Measurements from ENCODE around the gene CYB5D1.
A peak's percentile ranks its signal among the peaks of the same experiment; 100 is the strongest.
"Not testable (repeated sequence)": the region's sequence is repeated elsewhere in the genome, so short reads cannot be mapped to it uniquely, and the experiment has no call there.

Gene CYB5D1

DNA sequence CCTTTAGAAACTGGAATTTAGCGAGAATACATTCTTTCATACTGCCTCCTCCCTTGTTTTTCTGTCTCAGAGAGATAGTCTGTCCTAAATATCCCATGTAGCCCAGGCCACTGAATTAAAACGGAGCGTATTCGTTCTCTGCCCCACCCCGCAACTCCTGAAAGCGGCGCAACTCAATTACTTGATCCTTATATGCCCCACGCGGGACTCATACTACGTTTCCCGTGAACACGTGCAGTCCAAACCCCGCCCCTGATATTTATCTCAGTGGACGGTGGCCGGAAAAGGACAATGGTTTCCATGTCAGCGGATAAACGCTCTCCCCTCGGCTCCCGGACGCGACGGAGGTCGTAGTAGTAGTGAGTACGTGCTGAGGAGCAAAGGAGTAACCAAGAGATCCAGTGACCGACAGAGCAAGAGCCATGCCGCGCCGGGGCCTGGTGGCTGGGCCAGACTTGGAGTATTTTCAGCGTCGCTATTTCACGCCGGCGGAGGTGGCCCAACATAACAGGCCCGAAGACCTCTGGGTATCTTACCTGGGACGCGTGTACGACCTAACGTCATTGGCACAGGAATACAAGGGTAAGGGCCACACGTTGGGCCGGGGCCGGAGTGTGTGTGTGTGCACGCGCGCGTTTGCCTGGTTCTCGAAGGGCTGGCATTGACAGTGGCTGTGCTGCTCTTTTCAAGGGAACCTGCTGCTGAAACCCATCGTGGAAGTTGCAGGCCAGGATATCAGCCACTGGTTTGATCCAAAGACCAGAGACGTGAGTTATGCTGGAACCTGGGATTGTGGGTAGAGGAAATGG lies at the start of gene CYB5D1:
Gene CYB5D1, plus strand, starts transcription at position 291 of the 809 bp plus-strand sequence. Its CDS starts 132 bp downstream, at position 423.
- peak; percentile 67 for DNase-seq (ENCODE audit: low read depth, low spot score)

DNA sequence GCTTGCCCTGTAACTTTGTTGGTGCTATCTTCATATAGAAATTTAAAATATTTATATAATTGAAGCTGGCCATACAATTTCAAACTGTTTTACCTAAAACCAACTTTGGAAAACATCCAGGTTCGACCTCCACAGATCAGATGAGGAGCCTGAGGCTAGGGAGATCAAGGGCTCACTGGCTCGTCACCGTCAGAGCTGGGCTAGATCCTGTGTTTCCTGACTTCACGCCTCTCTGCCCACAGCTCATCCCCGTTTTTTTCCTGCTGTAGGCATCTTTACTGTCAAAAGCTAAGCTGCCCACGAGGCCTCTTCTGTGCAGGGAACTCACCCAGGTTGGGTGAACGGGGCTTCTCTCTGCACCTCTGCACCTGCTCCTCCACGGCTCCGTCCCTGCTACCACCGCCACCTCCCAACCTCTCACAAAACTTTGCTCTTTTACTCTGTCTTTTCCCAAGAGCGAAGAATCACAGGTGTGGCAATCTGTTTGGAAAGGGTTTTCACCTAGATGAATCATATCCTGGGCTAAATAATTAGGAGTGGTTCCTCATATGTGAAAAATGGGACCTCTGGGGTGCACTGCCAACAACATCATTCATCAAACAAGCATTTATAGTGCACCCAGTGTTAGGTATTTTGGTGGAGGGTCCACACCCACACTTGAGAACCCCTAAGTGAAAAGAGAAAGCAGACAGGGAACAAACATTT lies 48.6 kb upstream of the CYB5D1 start:
- no peak for DNase-seq (ENCODE audit: low read depth, low spot score)

DNA sequence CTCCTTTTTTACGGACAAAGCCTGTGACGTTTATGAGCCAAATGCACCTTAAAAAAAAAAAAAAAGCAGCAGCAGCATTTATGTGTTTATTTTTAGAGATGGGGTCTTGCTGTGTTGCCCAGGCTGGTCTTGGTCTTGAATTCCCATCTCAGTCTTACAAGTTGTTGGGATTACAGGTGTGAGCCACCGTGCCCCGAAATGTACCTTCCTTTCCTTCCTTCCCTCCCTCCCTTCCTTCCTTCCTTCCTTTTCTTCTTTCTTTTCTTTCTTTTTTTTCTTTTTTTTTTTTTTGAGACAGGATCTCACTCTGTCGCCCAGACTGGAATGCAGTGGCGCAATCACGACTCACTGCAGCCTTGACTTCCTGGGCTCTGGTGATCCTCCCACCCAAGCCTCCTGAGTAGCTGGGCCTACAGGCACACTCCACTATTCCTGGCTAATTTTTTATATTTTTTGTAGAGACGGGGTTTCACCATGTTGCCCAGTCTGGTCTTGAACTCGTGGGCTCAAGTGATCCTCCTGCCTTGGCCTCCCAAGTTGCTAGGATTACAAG lies 47.9 kb upstream of the CYB5D1 start:
- not testable (repeated sequence) for DNase-seq (ENCODE audit: low read depth, low spot score)

DNA sequence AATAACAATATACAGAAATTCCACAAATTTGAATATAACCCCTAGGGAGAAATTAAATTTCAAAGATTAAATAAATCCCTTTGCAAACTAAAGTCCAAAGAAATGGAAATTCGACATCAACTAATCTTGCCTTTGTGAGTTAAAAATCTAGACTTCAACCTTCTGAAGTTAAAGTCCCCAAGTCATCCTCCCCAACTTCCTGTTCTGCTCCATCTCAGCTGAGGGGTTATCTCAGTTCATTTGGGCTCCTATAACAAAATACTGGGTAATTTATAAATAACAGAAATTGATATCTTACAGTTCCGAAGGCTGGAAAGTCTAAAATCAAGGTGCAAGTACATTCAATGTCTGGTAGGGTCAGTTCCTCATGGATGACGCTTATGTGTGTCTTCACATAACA lies 46.6 kb upstream of the CYB5D1 start:
- DNase-seq (ENCODE audit: low read depth, low spot score): no peak

- no peak for DNase-seq (ENCODE audit: low read depth, low spot score)
Measured at GRCh38 chr17:7814969-7815368, 42.8 kb upstream of the CYB5D1 start.

DNA sequence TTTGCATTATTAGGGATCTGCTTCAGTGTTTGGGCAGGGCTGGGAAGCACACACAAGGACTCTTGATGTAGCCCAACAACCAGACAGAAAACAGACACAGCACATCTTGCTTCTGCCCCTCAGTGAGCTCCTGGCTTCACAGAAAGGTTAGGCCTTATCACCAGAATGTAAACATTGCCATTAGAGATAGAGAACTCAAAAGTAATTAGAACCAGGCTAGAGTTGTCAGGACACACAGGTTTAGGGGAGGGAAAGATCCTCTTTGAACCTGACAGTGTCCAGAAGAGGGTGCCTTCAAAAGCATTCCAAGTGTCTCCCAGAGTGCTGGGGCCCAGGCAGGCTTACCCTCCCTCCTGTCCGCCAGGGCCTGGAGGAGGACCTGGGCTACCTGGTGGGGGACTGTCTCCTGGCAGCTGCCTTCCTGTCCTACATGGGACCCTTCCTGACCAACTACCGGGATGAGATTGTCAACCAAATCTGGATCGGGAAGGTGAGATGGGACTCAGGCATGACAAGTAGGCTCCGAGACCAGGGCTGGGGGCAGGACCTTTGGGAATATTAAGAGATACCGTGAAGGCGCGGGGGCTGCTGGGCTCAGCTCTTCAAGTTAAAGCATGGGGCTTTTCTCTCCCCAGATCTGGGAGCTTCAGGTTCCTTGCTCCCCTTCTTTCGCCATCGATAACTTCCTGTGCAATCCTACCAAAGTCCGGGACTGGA lies 40.7 kb upstream of the CYB5D1 start:
- no peak for DNase-seq (ENCODE audit: low read depth, low spot score)

GRCh38 chr17:7817643-7817964 lies 40.2 kb upstream of the CYB5D1 start:
- DNase-seq (ENCODE audit: low read depth, low spot score): no peak

DNA sequence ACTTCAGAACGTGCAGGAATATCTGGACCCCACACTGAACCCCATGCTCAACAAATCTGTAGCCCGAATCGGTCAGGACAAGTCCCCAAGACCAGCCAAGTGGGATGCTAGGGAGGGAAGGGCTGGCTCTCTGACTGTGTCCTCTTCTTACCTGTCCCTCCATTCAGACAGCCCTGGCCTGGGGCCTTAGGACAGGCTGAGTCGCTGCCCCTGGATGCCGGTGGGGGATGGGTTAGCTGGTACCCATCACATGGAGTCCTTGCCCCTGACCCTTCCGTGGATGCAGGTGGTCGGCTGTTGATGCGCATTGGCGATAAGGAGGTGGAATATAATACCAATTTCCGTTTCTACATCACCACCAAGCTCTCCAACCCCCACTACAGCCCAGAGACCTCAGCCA lies 39.8 kb upstream of the CYB5D1 start:
- no peak for DNase-seq (ENCODE audit: low read depth, low spot score)

GRCh38 chr17:7818746-7819645 lies 38.8 kb upstream of the CYB5D1 start:
- no peak for DNase-seq (ENCODE audit: low read depth, low spot score)

DNA sequence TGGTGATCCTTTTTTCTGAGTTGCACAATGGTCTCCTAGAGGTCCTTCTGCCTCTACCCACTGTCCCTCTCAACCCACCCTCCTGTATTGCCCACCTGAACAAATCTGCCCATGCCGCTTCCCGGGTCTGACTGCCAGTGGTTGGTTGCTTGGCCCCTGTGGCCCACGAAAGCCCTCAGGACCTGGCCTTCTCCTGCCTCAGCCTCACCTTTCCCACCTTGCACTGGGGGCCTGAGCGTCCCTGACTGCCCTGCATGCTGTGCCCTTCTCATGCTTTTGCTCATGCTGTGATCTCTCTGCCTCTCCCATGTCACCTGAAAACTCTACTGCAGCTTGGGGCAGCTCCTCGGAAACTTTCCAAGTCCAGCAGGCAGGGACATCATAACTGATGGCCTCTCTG lies 37.6 kb upstream of the CYB5D1 start:
- DNase-seq (ENCODE audit: low read depth, low spot score): no peak

GRCh38 chr17:7822126-7822525 lies 35.7 kb upstream of the CYB5D1 start:
- no peak for DNase-seq (ENCODE audit: low read depth, low spot score)

- no peak for DNase-seq (ENCODE audit: low read depth, low spot score)
Measured at GRCh38 chr17:7823581-7824001, 34.2 kb upstream of the CYB5D1 start.

GRCh38 chr17:7824021-7824924 lies 33.5 kb upstream of the CYB5D1 start:
- no peak for DNase-seq (ENCODE audit: low read depth, low spot score)

- DNase-seq (ENCODE audit: low read depth, low spot score): no peak
Measured at GRCh38 chr17:7825206-7825990, 32.4 kb upstream of the CYB5D1 start.

DNA sequence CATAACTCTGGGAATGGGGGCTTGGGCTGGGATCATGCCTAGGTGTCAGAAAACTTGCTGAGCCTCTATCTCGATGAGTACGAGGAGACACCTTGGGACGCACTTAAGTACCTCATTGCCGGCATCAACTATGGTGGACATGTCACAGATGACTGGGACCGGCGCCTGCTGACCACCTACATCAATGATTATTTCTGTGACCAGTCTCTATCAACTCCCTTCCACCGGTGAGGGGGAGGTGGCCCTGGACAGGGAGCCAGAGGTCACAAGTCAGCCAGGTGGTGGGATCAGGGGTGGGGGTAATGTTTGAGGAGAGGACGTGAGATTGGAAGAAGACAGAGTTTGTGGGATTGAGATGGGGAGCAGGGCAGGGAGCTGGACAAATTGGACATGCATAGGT lies 27.2 kb upstream of the CYB5D1 start:
- no peak for DNase-seq (ENCODE audit: low read depth, low spot score)

DNA sequence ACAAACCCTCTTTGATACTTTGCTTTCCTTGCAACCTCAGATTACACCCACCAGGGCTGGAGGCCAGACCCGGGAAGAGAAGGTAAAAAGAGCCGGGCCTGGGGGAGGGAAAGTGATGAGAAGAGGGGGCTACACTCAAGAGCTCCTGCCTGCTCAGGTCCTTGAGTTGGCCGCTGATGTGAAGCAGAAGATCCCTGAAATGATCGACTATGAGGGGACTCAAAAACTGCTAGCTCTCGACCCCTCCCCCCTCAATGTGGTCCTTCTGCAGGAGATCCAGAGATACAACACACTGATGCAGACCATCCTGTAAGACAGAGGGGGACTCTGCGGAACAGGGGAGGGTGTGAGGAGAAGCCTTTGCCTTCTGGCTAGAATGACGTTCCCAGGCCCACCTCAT lies 26.6 kb upstream of the CYB5D1 start:
- no peak for DNase-seq (ENCODE audit: low read depth, low spot score)

GRCh38 chr17:7832431-7832830 lies 25.4 kb upstream of the CYB5D1 start:
- DNase-seq (ENCODE audit: low read depth, low spot score): no peak

DNA sequence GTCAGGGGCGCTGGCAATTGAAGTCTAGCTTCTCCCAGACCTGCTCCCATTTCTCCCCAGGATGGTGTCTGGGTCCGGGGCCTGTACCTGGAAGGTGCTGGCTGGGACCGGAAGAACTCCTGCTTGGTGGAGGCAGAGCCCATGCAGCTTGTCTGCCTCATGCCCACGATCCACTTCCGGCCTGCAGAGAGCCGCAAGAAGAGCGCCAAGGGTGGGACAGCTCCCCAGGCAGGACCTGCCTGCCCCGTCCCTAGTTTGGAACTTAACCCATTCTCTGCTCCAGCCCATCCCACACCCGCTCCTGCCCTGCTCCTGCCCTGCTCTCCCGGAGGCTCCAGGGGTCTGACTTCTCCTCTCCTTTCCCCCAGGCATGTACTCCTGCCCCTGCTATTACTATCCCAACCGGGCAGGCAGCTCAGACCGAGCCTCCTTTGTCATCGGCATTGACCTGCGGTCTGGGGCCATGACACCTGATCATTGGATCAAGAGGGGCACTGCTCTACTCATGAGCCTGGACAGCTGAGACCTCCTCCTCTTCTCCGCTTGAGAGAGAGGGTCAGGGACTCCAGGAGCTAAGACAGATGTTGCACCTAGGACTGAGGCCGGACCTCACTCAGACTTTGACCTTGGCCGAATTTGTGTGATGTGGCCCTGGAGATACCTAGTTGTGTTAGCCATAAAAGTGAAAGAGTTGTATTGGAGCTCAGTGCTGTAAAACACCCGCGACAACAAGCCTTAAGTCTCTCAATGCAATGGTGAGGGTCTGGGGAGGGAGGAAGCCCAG lies 24.6 kb upstream of the CYB5D1 start:
- DNase-seq (ENCODE audit: low read depth, low spot score): no peak

Measured in activated naive CD8-positive, alpha-beta T cell treated with anti-CD3 and anti-CD28 coated beads, Interleukin-2, amount 50 U/mL, for 16 hours (primary cell).